Measurements from ENCODE around the gene CAMK1D. TPM values are rescaled to one million over a fixed set of nuclear protein-coding genes. Genes with fewer than 3 reads are reported as not detected.

CAMK1D gene
- total and polyA plus RNA-seq, 10 of the 15 experiments (the other 5 are each of a cell fraction or from before 2014, with no cell fraction given) = 2.1 to 35.5 (median 14.7) TPM

DNA sequence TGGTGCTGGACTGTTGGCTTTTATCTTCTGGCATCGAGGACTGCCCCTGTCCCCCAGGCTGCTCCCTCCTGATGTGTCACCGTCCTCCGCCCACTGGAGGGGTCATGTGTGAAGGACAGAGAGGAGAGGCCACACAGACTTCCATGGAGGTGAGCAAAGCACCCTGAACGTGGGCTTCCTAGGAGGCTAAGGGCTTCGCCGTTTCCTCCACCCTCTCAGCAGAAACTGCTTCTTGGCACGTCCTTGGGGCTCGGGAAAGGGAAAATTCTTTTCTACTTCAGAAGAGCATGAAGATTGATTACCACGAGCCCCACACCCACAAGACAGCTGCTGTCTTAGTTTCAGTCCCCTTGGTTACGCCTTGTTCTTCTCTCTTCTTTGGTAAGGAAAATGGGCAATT is 433.9 kb downstream of the CAMK1D start:
- FAIRE-seq (no peak), ATAC-seq (no peak), DNase-seq (ENCODE audit: low read depth, low spot score) (no peak)
- Histone ChIP-seq H3K4me1 (ENCODE audit: control insufficient read depth, insufficient read depth, low read length) (no peaks in the 10 kb centered on the region), H3K9me3 (replicated peaks; ENCODE audit: control insufficient read depth, insufficient read depth, low read length) (no peaks in the 10 kb centered on the region), H3K4me3 (no peak overlapping the region), H3K4me2 (ENCODE audit: control insufficient read depth, insufficient read depth) (no peak overlapping the region), H3K27ac (ENCODE audit: control insufficient read depth, insufficient read depth) (no peak overlapping the region), H2AFZ (ENCODE audit: control insufficient read depth, low read depth, low read length) (no peak overlapping the region), H3K36me3 (ENCODE audit: control insufficient read depth in 2 of 2, insufficient read depth in 2 of 2, low read length in 1 of 2) (no peaks in the 10 kb centered on the region; a peak in 1 of 4 replicates), H3K79me2 (ENCODE audit: control insufficient read depth, insufficient read depth, low read length) (no peaks in the 10 kb centered on the region), H3K9ac (ENCODE audit: control insufficient read depth, insufficient read depth, low read length) (no peak overlapping the region), H4K20me1 (ENCODE audit: control insufficient read depth, insufficient read depth) (no peaks in the 10 kb centered on the region), H3K27me3 (replicated peaks in 1 of 2; ENCODE audit: control insufficient read depth in 2 of 2, insufficient read depth in 2 of 2, low read length in 1 of 2) (no peaks in the 10 kb centered on the region)
- in situ Hi-C loops (cut with MboI) (no loop called here), intact Hi-C loops (cut with micrococcal nuclease; ENCODE audit: unreplicated experiment) (loop anchor here (2.0 to 10.0 kb wide), 2 partner anchors 122 to 292 kb away; no protein-coding TSS in a partner anchor)
- no TSS peak for BruUV-seq (replicated peaks)
- ChIA-PET RAD21 (ENCODE audit: unreplicated experiment) (no interaction called here), POLR2A (no interaction called here), SMC1A (ENCODE audit: uncharacterized antibody, unreplicated experiment) (no interaction called here), CTCF (interaction anchor here (0.5 to 0.8 kb wide), 3 partner anchors 10 to 377 kb away, joined by 3 to 5 read pairs (median 3); no protein-coding TSS in a partner anchor)
- whole genome bisulfite sequencing (ENCODE audit: insufficient coverage, insufficient replicate concordance, low lambda C conversion rate, missing lambda C conversion rate) = 94% methylated on average over 10 of the region's 10 CpGs
- no peak for TF ChIP-seq IKZF1 (conservative IDR thresholded peaks at IDR 0.05)
- TF ChIP-seq, protein P1, sequence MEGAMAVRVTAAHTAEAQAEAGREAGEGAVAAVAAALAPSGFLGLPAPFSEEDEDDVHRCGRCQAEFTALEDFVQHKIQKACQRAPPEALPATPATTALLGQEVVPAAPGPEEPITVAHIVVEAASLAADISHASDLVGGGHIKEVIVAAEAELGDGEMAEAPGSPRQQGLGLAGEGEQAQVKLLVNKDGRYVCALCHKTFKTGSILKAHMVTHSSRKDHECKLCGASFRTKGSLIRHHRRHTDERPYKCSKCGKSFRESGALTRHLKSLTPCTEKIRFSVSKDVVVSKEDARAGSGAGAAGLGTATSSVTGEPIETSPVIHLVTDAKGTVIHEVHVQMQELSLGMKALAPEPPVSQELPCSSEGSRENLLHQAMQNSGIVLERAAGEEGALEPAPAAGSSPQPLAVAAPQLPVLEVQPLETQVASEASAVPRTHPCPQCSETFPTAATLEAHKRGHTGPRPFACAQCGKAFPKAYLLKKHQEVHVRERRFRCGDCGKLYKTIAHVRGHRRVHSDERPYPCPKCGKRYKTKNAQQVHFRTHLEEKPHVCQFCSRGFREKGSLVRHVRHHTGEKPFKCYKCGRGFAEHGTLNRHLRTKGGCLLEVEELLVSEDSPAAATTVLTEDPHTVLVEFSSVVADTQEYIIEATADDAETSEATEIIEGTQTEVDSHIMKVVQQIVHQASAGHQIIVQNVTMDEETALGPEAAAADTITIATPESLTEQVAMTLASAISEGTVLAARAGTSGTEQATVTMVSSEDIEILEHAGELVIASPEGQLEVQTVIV (IDR thresholded peaks at IDR 0.05; ENCODE audit: borderline replicate concordance, partially characterized antibody) = no peak

DNA sequence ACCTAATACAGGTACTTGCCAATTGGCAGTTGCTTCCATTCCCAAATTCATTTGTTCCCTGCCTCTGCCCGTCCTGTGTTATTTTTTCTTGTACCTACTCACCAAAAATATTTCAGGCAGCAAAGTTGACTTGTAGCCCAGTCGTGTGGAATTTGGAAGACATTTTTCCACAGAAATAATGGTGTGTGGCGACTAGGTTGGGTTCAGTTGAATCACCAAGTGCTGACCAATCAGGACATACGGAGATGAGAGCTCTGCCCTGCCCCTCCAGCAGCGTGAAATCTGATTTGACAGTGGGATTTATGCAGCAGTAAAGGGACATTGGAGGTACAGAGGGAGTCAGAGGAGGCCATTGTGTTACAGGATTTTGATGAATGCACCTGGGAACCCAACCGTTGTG is 435.3 kb downstream of the CAMK1D start:
- in situ Hi-C loops (cut with MboI) (no loop called here), intact Hi-C loops (cut with micrococcal nuclease; ENCODE audit: unreplicated experiment) (loop anchor here (10.0 kb wide), 1 partner anchor 120 kb away; no protein-coding TSS in a partner anchor)
- no peaks in the 10 kb centered on the region for H3K27me3 ChIP-seq (replicated peaks in 1 of 2; ENCODE audit: control insufficient read depth in 2 of 2, insufficient read depth in 2 of 2, low read length in 1 of 2)
- ATAC-seq (no peak), DNase-seq (ENCODE audit: low read depth, low spot score) (no peak), FAIRE-seq (no peak)
- no peaks in the 10 kb centered on the region for H3K9me3 ChIP-seq (replicated peaks; ENCODE audit: control insufficient read depth, insufficient read depth, low read length)
- 73% methylated on average over 6 of the region's 6 CpGs for WGBS (ENCODE audit: insufficient coverage, insufficient replicate concordance, low lambda C conversion rate, missing lambda C conversion rate)
- H4K20me1 ChIP-seq (ENCODE audit: control insufficient read depth, insufficient read depth) = no peaks in the 10 kb centered on the region
- no peak overlapping the region for H3K4me3 ChIP-seq
- POLR2A ChIA-PET = no interaction called here
- no peak overlapping the region for H2AFZ ChIP-seq (ENCODE audit: control insufficient read depth, low read depth, low read length)
- CTCF ChIA-PET = no interaction called here
- no peak overlapping the region for H3K4me2 ChIP-seq (ENCODE audit: control insufficient read depth, insufficient read depth)
- H3K27ac ChIP-seq (ENCODE audit: control insufficient read depth, insufficient read depth) = no peak overlapping the region
- H3K79me2 ChIP-seq (ENCODE audit: control insufficient read depth, insufficient read depth, low read length) = no peaks in the 10 kb centered on the region
- no peaks in the 10 kb centered on the region; a peak in 1 of 4 replicates for H3K36me3 ChIP-seq (ENCODE audit: control insufficient read depth in 2 of 2, insufficient read depth in 2 of 2, low read length in 1 of 2)
- no peaks in the 10 kb centered on the region for H3K4me1 ChIP-seq (ENCODE audit: control insufficient read depth, insufficient read depth, low read length)
- SMC1A ChIA-PET (ENCODE audit: uncharacterized antibody, unreplicated experiment) = no interaction called here
- no peak overlapping the region for H3K9ac ChIP-seq (ENCODE audit: control insufficient read depth, insufficient read depth, low read length)
- no TSS peak for BruUV-seq (replicated peaks)
- RAD21 ChIA-PET (ENCODE audit: unreplicated experiment) = no interaction called here
- TF ChIP-seq JUND (IDR thresholded peaks at IDR 0.05; ENCODE audit: low read depth, low read length) (no peak), SP1 (IDR thresholded peaks at IDR 0.05; ENCODE audit: low read depth, low read length) (no peak), ZNF217 (IDR thresholded peaks at IDR 0.05) (no peak), GATAD2B (conservative IDR thresholded peaks at IDR 0.05; ENCODE audit: low read depth) (no peak), NR2F1 (conservative IDR thresholded peaks at IDR 0.05) (no peak), MXI1 (IDR thresholded peaks at IDR 0.05; ENCODE audit: low read depth, low read length) (no peak), SMAD5 (IDR thresholded peaks at IDR 0.05; ENCODE audit: low read depth) (no peak), MEF2A (IDR thresholded peaks at IDR 0.05; ENCODE audit: insufficient read depth, low read depth, low read length) (no peak), TARDBP (IDR thresholded peaks at IDR 0.05; ENCODE audit: borderline replicate concordance) (no peak), WRNIP1 (IDR thresholded peaks at IDR 0.05; ENCODE audit: borderline replicate concordance, low read depth, low read length) (no peak), KAT2A (conservative IDR thresholded peaks at IDR 0.05; ENCODE audit: control insufficient read depth, low read depth, low read length) (no peak)
- TF ChIP-seq, protein P2, sequence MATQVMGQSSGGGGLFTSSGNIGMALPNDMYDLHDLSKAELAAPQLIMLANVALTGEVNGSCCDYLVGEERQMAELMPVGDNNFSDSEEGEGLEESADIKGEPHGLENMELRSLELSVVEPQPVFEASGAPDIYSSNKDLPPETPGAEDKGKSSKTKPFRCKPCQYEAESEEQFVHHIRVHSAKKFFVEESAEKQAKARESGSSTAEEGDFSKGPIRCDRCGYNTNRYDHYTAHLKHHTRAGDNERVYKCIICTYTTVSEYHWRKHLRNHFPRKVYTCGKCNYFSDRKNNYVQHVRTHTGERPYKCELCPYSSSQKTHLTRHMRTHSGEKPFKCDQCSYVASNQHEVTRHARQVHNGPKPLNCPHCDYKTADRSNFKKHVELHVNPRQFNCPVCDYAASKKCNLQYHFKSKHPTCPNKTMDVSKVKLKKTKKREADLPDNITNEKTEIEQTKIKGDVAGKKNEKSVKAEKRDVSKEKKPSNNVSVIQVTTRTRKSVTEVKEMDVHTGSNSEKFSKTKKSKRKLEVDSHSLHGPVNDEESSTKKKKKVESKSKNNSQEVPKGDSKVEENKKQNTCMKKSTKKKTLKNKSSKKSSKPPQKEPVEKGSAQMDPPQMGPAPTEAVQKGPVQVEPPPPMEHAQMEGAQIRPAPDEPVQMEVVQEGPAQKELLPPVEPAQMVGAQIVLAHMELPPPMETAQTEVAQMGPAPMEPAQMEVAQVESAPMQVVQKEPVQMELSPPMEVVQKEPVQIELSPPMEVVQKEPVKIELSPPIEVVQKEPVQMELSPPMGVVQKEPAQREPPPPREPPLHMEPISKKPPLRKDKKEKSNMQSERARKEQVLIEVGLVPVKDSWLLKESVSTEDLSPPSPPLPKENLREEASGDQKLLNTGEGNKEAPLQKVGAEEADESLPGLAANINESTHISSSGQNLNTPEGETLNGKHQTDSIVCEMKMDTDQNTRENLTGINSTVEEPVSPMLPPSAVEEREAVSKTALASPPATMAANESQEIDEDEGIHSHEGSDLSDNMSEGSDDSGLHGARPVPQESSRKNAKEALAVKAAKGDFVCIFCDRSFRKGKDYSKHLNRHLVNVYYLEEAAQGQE (IDR thresholded peaks at IDR 0.05; ENCODE audit: low read depth, low read length) = no peak

All from GM12878 (cell line).